AG04449 (cell line): Measurements from ENCODE around the gene LRMDA.

Experiments
- CTCF ChIA-PET: fragments of 350-600 bp; formaldehyde crosslinking; extraction: SDS; loops from one replicate; lab custom pipeline; 2021; ENCODE audit warnings: antibody characterized with exemption; lab: Yijun Ruan, JAX
- POLR2A ChIA-PET: fragments of 400-600, 350-600 bp; formaldehyde crosslinking; extraction: SDS; loops from one replicate; lab custom pipeline; 2020; ENCODE audit warnings: antibody characterized with exemption, inconsistent platforms; lab: Yijun Ruan, JAX
- DNase-seq: peaks from one replicate; pipeline ENCODE4 v3.0.0-alpha.2; 2010; ENCODE audit warnings: low read depth, low spot score
- H3K4me3 ChIP-seq: 2 replicates; pipeline ENCODE4 v1.5.1; 2011; ENCODE audit warnings: low read depth, mild to moderate bottlenecking, control low read depth, low read length
- CTCF ChIP-seq: IDR thresholded peaks from one replicate; pipeline ENCODE4 v1.5.1; 2011; ENCODE audit warnings: mild to moderate bottlenecking, moderate library complexity, low read length, control low read depth, inconsistent platforms; ENCODE audit not compliant: insufficient read depth; ENCODE audit errors: missing control alignments

LRMDA gene

DNA sequence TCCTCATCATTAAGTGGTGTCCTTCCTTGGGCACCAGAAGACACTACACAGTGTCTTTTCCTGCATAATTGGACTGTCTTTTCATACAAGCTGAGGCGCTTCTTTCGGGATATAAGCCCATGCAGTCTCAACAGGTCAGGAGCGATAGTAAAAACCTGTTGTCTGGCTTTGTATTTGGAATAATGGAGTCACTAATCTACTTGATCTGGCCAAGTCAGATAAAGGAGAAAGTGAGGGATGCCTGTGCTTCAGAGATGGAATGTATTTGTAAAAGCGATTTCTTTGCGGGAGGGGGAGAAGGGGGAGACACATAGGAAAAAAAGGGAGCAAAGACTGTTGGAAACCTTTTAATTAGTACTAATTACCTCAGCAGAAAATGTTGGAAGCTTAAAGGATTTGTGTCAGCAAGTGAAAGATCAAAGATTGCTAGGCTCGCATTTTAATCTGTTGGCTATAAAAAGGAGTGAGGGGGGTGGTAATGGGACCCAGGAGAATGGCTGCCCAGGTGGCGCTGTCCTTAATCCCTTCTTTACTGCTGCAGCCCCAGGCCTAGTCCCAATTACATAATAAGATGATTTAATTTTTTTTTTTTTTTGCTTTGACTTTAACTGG, 581.4 kb downstream of the LRMDA start:
- ChIA-PET CTCF (no interaction called here), POLR2A (no interaction called here)
- no peak for TF ChIP-seq CTCF
- H3K4me3 ChIP-seq: no peak overlapping the region
- no peak for DNase-seq

- ChIA-PET POLR2A (no interaction called here), CTCF (interaction anchor here (1.8 kb wide), 1 partner anchor 21 kb away, joined by 5 read pairs; no protein-coding TSS in a partner anchor)
- TF ChIP-seq CTCF: no peak
- H3K4me3 ChIP-seq: no peak overlapping the region
- no peak for DNase-seq
Measured at GRCh38 chr10:76015245-76015644, 583.8 kb downstream of the LRMDA start.

DNA sequence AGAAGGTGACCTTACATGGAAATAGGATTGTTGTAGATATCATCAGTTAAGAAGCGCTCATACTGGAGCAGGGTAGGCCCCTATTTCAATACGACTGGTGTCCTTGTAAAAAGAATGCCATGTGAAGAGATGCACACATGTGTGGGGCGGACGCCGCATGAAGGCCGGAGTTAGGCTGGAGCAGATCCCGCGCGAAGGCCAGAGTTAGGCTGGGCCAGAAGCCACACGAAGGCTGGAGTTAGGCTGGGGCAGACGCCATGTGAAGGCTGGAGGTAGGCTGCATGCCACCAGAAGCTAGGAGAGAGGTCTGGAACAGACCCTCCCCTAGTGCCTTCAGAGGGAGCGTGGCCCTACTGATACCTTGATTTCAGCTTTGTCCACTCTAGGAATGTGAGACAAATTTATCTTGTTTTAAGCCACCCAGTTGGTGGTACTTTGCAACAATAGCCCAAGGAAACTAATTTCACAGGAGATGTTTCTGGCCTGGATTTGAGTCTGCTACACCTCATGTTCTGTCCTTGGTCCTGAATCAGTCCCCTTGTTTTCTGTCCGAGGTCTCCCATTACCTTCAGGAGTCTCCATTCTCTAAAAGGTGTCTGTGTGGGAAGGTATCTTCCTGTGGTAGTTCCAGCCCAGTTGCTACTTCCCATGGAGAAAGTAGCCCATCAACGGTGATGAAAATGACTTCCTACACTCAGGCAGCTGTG, 585.8 kb downstream of the LRMDA start:
- DNase-seq: no peak

DNA sequence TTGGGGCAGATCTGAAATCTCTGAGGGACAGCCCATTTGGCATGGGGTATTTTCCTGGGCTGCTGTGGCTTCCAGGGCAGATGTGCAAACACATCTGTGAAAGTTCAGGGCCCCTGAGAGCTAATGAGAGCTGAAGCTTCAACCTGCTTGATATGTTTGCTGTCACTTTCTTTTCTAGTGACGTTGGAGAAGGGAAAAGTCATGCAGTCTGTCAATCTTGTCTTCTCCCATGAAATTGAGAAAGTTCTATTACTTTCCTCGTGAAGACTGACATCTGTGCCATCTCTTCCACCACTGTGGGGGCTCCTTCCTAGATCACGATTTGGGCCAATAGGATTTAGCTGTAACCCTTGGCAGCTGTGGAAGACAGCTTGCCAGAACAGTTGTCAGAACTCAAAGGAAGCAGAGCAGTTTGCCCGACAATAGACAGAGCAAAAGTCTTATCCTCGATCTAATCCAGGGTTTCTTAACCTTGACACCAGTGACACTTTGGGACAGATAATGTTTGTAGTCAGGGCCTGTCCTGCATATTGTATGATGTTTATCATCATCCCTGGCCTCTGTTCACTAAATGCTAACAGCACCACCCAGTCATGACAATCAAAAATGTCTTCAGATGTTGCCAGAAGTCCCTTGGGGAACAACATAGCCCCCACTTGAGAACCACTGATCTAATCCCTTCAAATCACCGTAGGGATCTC, 586.5 kb downstream of the LRMDA start:
- POLR2A ChIA-PET: no interaction called here
- DNase-seq: no peak
- CTCF ChIA-PET: no interaction called here
- TF ChIP-seq CTCF: no peak
- no peak overlapping the region for H3K4me3 ChIP-seq

More for the DNA sequence above, 585.8 kb downstream of the LRMDA start:
- no peak for TF ChIP-seq CTCF
- ChIA-PET POLR2A (no interaction called here), CTCF (no interaction called here)
- no peak overlapping the region for H3K4me3 ChIP-seq

DNA sequence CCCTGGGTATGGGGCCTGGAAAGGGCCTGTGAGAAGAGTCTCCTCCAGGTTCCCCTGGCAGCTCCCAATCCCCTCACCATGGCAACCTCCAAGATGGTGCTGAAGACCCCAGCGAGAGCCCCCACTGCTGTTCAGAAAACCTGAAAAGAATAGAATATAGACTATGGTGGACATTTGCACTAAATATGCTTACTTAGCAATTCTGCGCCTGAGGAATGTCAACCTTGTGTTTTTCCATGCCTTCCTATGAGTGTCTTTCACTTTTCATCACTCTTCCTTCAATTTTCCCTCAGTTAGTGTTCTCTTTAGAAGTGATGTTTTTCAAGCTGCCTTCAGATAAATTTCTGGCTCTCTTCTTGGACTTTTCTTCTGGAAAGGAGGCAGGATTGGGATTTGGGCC, 589.2 kb downstream of the LRMDA start:
- DNase-seq: no peak
- ChIA-PET CTCF (interaction anchor here (2.6 kb wide), 1 partner anchor 16 kb away, joined by 16 read pairs; no protein-coding TSS in a partner anchor), POLR2A (no interaction called here)
- H3K4me3 ChIP-seq: no peak overlapping the region
- no peak for TF ChIP-seq CTCF

DNA sequence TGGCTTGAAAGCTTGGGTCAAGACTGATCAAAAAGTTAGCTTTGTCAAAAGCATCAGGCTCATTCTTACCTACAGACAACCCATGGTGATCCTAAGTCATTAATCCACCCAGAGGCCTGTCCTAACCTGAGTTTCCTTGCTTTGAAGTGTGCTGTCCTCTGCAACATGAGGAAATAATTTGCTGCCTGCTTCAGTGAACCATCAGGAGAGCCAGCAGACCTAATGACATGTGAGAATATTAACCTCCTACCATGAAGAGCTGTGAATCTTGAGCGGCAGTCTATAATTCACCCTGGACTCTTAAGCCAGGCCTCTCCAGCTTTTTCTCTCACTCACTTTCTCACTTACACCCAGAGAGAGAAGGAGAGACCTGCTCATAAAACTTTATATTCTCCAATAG, 590.0 kb downstream of the LRMDA start:
- POLR2A ChIA-PET: no interaction called here
- CTCF ChIA-PET: interaction anchor here (2.6 kb wide), 1 partner anchor 15 kb away, joined by 16 read pairs; no protein-coding TSS in a partner anchor
- DNase-seq: no peak

More for the DNA sequence above, 590.0 kb downstream of the LRMDA start:
- H3K4me3 ChIP-seq: no peak overlapping the region
- no peak for TF ChIP-seq CTCF
